GM18520 (cell line): Measurements from ENCODE around the gene CFLAR.
"Not testable (repeated sequence)": the region's sequence is repeated elsewhere in the genome, so short reads cannot be mapped to it uniquely, and the experiment has no call there.

ENCODE experiments used
- ATAC-seq: cut with Tn5 transposase; IDR thresholded peaks from one replicate; pipeline ENCODE4 v1.9.1; 2021; ENCODE audit not compliant: unreplicated experiment

The CFLAR gene

GRCh38 chr2:201116115-201116958, at the start of gene CFLAR:
Gene CFLAR (plus strand): TSS chr2:201116164. CDS start chr2:201129866, 13,702 bp downstream.
- peak; percentile 20 for ATAC-seq

GRCh38 chr2:201070948-201071478, 45.0 kb upstream of the CFLAR start:
- peak; percentile 2 for ATAC-seq

DNA sequence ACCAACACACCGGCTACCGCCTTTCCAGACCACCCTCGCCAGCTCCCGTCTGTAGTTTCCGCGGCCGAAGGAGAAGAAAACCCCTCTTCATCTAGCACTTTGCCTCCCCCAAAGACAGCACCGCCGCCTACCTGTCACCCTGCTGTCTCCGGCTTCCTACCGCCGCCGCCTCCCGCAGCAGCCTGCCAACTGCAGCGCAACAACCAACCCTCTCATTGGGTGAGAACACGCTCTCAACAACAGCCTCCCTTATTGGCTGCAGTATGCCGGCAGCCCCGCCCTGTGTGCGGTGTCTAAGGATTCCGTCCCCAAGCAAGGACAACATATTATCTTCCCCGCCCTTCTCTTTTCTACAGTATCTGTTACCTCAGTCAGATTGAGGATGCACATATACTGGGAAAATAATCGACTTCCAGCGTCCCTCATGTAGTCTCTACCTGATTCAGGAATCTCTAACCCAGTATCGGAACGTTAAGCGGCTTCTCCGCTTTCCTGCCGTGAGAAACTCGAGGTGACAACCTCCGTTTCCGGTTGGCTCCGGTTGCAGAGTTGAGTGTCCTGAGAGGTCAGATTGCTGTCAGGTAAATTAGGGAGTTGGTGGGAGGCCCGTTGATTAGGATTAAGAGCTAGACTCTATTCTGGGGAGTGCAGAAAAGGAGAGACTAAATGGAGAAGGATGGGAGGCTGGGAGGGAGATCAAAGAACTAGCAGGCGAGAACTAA, 44.3 kb upstream of the CFLAR start, which contains the start of the genes HYCC2 and NDUFB3:
Gene HYCC2 (minus strand): TSS at position 193 of the 722 bp plus-strand sequence. CDS start 47,662 bp downstream, outside the sequence.
Gene NDUFB3 (plus strand): TSS at position 523 of the 722 bp plus-strand sequence. CDS start 6,882 bp downstream, outside the sequence.
- peak; percentile 98 for ATAC-seq

GRCh38 chr2:201072201-201072530, 43.8 kb upstream of the CFLAR start:
- no peak for ATAC-seq

DNA sequence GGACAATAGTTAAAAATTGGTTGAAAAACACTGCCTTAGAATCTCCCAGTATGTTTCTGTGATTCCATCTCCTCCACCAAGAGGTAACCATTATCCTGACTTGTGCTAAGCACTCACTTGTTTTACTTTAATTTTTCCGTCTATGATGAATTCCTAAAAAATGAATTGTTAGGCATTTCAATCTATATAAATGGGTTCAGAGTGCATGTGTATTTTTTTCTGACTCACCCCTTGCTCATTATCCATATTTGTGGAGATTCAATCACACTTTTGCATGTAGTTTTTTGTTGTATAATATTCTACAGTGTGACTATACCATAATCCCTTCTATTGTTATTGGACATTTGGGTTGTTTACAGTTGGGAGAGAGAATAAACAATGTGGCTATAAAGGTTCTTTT, 42.9 kb upstream of the CFLAR start:
- no peak for ATAC-seq

DNA sequence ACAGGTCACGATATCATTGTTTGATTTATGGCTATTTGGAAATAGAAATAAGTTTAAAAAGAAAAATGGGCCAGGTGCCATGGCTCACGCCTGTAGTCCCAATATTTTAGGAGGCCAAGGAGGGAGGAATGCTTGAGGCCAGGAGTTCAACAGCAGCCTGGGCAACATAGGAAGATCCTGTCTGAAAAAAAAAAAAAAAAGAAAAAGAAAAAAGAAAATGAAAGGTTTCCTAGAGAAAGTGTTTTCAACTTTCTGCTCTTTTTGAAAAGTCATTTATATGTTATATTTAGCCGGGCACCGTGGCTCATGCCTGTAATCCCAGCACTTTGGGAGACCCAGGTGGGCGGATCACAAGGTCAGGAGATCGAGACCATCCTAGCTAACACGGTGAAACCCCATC, 41.0 kb upstream of the CFLAR start:
- no peak for ATAC-seq

DNA sequence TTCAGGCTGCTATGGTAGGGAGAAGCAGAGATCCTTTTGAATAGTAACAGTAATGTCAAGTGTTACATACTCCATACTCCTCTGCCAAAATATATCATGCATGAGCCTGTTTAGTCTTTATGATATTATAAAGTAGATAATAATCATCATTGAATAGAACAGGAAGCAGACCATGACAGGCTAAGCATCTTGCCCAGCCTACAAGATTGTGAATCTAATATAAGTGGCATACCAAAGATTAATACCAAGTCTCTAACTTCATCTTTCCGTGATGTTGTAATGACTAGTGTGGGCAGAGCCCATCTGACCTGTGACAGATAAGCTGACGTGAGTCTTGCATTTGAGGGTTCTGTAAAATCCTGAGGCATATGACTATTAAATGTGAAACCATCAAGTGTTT, 31.1 kb upstream of the CFLAR start:
- no peak for ATAC-seq

DNA sequence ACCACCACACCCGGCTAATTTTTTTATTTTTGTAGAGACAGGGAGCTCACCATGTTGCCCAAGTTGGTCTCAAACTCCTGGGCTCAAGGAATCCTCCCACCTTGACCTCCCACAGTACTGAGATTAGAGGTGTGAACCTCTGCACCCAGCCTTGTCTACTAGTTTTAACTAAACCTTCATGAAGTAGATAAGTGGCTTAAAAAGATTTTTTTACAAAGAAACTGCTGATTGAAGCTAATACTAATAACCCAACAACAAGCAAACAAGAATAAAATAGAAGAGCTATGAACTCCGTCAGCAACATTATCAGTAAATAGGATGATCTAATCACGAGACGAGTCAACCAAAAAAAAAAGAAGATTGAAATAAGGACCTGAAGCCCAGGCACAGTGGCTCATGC, 25.4 kb upstream of the CFLAR start:
- ATAC-seq = no peak

- ATAC-seq = no peak
These were observed 22.4 kb upstream of the CFLAR start for GRCh38 chr2:201093573-201093972.

GRCh38 chr2:201100497-201100896, 15.5 kb upstream of the CFLAR start:
- ATAC-seq = no peak

GRCh38 chr2:201105759-201106158, 10.2 kb upstream of the CFLAR start:
- ATAC-seq = no peak

DNA sequence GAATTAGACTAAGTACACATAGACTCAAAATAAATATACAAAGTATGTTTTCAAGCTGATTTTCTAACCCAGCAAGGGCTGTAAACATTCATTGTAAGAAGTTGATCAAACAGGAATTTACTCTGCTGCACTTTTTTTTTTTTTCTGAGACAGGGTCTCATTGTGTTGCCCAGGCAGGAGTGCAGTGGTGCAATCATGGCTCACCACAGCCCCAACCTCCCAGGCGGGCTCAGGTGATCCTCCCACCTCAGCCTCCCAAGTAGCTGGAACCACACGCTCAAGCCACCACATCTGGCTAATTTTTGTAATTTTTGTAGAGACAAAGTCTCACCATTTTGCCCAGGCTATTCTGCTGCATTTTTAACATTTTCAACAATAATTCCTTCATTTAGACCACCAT, 8.3 kb upstream of the CFLAR start:
- no peak for ATAC-seq

DNA sequence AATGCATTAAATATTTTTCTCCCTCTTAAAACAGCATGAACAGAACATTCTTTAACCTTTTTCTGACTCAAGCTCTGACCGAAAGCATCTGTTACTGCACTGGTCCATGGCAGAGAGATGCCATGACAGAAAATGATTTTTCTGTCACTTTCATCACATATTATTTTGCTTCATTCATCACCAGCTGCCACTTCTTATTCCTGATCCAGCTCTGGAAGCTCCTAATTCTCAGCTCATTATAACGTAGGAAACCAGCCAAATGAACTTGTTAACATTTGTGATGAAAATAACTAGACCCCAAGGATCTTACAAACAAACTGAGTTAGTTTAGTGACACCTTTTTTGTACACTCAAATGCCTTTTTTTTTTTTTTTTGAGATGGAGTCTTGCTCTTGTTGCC, 7.6 kb upstream of the CFLAR start:
- ATAC-seq = no peak

GRCh38 chr2:201109186-201109585, 6.8 kb upstream of the CFLAR start:
- no peak for ATAC-seq

GRCh38 chr2:201110615-201111014, 5.3 kb upstream of the CFLAR start:
- no peak for ATAC-seq

GRCh38 chr2:201111096-201111495, 4.9 kb upstream of the CFLAR start:
- no peak for ATAC-seq

DNA sequence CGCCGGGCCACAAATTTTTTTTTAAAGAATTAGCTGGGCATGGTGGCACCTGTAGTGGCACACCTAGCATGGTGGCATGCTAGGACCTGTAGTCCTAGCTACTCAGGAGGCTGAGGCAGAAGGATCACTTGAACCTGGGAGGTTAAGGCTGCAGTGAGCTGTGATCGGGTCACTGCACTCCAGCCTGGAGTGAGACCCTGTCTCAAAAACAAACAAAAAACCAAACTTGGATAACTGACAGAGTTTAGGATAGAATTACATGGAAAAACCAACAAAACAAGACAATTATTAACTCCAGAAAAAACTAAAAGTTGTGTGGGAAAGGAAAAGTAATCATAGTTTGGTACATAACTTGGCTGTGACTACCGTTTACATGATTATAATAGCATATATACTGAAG, 1.6 kb upstream of the CFLAR start:
- no peak for ATAC-seq

DNA sequence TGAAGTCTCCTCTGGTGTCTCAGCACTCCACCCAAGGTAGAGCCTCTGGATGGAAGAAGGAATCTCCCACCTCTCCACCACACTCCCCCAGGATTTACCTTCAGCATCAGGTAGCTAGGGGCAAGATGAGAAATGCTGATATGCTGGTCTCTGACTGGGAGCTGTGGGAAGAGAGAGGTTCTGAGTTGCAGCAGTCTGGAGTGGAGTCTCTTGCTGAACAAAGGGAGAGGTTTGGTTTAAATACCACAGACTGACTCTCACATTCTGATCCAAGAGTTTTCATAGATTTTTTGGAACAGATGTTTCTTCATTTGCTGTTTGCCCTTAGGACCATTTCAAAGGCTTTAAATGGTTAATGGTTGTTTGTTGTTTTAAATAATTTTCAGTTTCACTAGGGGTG, 1.1 kb upstream of the CFLAR start:
- no peak for ATAC-seq

GRCh38 chr2:201116959-201117734, 1.2 kb downstream of the CFLAR start:
- peak; percentile 22 for ATAC-seq

- ATAC-seq = not testable (repeated sequence)
These were observed 1.8 kb downstream of the CFLAR start for GRCh38 chr2:201117735-201118094.
